ENCODE results near the gene VDR.
A peak's percentile ranks its signal among the peaks of the same experiment; 100 is the strongest.

The VDR gene

DNA sequence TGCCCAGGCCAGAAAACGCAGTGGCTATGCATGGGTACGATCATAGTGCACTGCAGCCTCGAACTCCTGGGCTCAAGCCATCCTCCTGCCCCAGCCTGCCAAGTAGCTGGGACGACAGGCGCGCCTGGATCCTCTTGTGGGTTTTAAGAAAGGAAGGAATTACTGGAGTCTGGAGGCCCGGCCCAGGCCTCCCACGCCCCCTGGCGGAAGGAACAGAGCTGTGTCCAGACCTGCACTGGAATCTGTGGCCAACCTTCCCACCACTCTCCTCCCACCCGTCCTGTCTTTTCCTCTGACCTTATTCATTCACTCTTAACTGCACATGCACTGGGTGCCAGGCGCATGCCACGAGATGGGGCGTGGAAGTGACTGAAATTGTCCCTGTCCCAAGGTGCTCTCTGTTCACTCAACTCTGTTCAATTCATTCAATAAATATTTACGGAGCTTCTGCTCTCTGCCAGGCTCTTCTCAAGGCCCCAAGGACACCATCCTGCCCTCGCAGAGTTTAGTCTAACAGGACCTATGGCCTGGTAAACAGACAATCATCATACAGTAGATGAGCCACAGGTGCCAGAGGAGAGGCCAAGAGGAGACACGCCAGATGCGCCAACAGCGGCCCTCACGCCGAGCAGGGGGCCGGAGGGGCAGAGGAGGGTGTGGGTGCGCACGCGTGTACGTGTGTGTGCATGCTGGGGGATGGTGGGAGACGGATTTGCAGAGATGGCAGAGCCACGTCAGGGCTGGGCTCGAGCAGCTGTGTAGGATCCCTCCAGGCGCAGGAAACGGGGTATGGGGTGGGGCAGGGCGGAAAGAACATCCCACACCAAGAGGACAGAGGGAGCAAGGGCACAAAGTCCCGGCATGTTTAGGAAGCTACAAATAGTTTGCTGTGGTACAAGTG, 44.9 kb upstream of the VDR start:
- H2AFZ ChIP-seq (ENCODE audit: low read depth, low read length) = 0 out of 2 replicates have a peak overlapping the region, but pooled peaks have one; percentile 14

DNA sequence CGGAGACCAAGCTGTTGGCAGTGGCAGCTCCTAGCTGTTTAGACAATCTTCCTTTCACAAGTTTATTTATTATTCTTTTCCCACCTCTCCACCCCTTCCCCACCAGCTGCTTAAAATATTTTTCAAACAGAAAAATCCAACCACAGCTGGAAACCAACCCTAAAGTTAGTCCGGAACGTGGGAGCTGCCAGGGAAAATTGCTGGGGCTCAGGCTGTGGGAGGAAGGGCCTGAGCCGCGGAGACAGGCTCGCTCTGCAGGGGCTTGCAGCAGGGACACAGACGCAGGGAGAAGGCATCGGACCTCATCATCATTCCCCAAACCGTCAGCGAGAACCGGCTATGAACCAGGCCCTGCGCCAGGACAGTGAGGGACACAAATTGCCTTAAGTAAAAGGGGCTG, 42.5 kb upstream of the VDR start:
- Histone ChIP-seq H3K4me1 (ENCODE audit: low read length) (no peaks in the 10 kb centered on the region), H3K27ac (ENCODE audit: low read length) (no peak overlapping the region), H3K9me3 (ENCODE audit: insufficient read depth, low read length) (no peaks in the 10 kb centered on the region), H3K9ac (ENCODE audit: low read length) (no peak overlapping the region), H4K20me1 (ENCODE audit: insufficient read depth, low read length) (no peaks in the 10 kb centered on the region), H2AFZ (ENCODE audit: low read depth, low read length) (no peak overlapping the region), H3K27me3 (ENCODE audit: low read depth, low read length) (peaks cover 16% of the 10 kb centered on the region), H3K4me2 (ENCODE audit: low read length) (no peak overlapping the region), H3K79me2 (ENCODE audit: low read length) (no peaks in the 10 kb centered on the region), H3K4me3 (ENCODE audit: low read length) (no peak overlapping the region), H3K36me3 (replicated peaks; ENCODE audit: low read depth, low read length) (no peaks in the 10 kb centered on the region)
- no peak for TF ChIP-seq EZH2phosphoT487 (IDR thresholded peaks at IDR 0.05; ENCODE audit: low read depth)
- TF ChIP-seq, protein P1, sequence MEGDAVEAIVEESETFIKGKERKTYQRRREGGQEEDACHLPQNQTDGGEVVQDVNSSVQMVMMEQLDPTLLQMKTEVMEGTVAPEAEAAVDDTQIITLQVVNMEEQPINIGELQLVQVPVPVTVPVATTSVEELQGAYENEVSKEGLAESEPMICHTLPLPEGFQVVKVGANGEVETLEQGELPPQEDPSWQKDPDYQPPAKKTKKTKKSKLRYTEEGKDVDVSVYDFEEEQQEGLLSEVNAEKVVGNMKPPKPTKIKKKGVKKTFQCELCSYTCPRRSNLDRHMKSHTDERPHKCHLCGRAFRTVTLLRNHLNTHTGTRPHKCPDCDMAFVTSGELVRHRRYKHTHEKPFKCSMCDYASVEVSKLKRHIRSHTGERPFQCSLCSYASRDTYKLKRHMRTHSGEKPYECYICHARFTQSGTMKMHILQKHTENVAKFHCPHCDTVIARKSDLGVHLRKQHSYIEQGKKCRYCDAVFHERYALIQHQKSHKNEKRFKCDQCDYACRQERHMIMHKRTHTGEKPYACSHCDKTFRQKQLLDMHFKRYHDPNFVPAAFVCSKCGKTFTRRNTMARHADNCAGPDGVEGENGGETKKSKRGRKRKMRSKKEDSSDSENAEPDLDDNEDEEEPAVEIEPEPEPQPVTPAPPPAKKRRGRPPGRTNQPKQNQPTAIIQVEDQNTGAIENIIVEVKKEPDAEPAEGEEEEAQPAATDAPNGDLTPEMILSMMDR (IDR thresholded peaks at IDR 0.05; ENCODE audit: low read depth, low read length) = no peak

More for the DNA sequence above, 44.9 kb upstream of the VDR start:
- H4K20me1 ChIP-seq (ENCODE audit: insufficient read depth, low read length) = no peaks in the 10 kb centered on the region
- no peak overlapping the region for H3K4me3 ChIP-seq (ENCODE audit: low read length)
- peaks cover 17% of the 10 kb centered on the region for H3K27me3 ChIP-seq (ENCODE audit: low read depth, low read length)
- no peak overlapping the region for H3K27ac ChIP-seq (ENCODE audit: low read length)
- no peaks in the 10 kb centered on the region for H3K36me3 ChIP-seq (replicated peaks; ENCODE audit: low read depth, low read length)
- H3K9me3 ChIP-seq (ENCODE audit: insufficient read depth, low read length) = no peaks in the 10 kb centered on the region
- H3K4me2 ChIP-seq (ENCODE audit: low read length) = no peak overlapping the region
- no peak overlapping the region for H3K9ac ChIP-seq (ENCODE audit: low read length)
- H3K4me1 ChIP-seq (ENCODE audit: low read length) = no peaks in the 10 kb centered on the region
- no peak for TF ChIP-seq EZH2phosphoT487 (IDR thresholded peaks at IDR 0.05; ENCODE audit: low read depth)
- TF ChIP-seq, protein P1 (IDR thresholded peaks at IDR 0.05; ENCODE audit: low read depth, low read length) = peak; percentile 82
- no peaks in the 10 kb centered on the region for H3K79me2 ChIP-seq (ENCODE audit: low read length)

DNA sequence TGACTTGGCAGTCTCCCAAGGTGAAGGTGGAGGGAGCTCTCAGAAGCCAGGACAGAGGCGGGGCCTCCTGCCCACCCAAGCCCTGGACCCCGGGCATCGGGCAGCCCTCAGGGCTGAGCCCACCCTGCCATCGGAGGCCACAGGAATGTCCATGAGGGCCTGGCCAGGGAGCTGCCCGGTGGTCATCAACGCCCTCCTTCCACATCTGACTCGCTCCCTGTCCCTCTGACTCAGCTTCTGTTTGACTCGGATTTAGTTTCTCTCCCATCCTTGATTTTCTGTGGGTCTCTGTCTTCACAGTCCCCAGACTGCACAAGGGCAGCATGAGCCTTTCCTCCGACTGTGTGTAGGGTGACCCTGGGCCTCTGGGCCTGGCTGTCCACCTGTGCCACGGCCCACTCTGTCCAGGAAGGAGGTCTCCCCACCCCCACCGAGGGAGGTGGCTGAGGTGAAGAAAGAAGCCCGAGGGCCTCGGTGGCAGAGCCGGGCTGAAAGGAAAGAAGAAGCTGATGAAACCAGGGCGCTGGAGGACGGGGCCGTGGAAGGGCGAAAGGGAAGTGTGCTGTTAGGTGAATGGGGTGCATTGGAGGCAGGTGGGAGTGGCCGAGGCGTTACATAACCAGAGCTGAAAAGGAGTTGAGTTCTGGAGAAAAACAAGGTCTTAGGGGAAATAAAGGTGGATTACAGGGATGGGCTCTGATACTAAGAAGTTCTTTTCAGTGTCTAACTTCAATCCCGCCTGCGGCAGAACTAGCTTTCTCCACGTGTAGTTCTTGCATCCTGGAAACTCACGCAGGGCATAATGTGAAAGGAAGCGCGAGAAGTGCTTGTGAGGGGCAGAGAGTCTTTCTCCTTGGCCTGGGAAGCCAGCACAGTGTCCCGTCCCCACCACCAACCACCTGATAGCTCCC, 41.9 kb upstream of the VDR start:
- Histone ChIP-seq H3K79me2 (ENCODE audit: low read length) (no peaks in the 10 kb centered on the region), H3K9me3 (ENCODE audit: insufficient read depth, low read length) (no peaks in the 10 kb centered on the region), H3K4me2 (ENCODE audit: low read length) (no peak overlapping the region), H3K27me3 (ENCODE audit: low read depth, low read length) (peaks cover 15% of the 10 kb centered on the region), H3K9ac (ENCODE audit: low read length) (no peak overlapping the region), H3K4me1 (ENCODE audit: low read length) (no peaks in the 10 kb centered on the region), H3K36me3 (replicated peaks; ENCODE audit: low read depth, low read length) (no peaks in the 10 kb centered on the region), H4K20me1 (ENCODE audit: insufficient read depth, low read length) (no peaks in the 10 kb centered on the region), H3K4me3 (ENCODE audit: low read length) (no peak overlapping the region), H3K27ac (ENCODE audit: low read length) (no peak overlapping the region), H2AFZ (ENCODE audit: low read depth, low read length) (no peak overlapping the region)
- no peak for TF ChIP-seq EZH2phosphoT487 (IDR thresholded peaks at IDR 0.05; ENCODE audit: low read depth)
- TF ChIP-seq, protein P1 (IDR thresholded peaks at IDR 0.05; ENCODE audit: low read depth, low read length) = no peak

DNA sequence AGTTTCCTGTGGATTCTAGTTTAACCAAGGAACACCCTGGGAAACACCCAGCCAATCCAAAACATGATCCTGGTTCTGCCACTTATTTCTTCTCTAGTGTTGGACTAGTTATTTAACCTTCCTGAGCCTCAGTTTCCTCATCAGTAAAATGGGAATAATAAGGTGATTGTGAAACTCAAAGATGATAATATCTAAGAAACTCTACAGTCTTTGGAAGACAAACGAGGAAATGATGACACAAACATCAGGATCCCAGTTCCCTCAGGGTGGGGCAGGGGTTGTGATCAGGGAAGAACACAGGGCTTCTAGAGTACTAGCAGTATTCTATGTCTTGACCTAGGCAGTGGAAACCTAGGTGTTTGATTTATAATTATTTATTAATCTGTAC, 40.5 kb upstream of the VDR start:
- Histone ChIP-seq H4K20me1 (ENCODE audit: insufficient read depth, low read length) (no peaks in the 10 kb centered on the region), H3K9ac (ENCODE audit: low read length) (no peak overlapping the region), H2AFZ (ENCODE audit: low read depth, low read length) (no peak overlapping the region)

More for the DNA sequence above, 40.5 kb upstream of the VDR start:
- Histone ChIP-seq H3K4me3 (ENCODE audit: low read length) (no peak overlapping the region), H3K4me1 (ENCODE audit: low read length) (no peaks in the 10 kb centered on the region), H3K27me3 (ENCODE audit: low read depth, low read length) (peaks cover 8% of the 10 kb centered on the region), H3K79me2 (ENCODE audit: low read length) (no peaks in the 10 kb centered on the region), H3K27ac (ENCODE audit: low read length) (no peak overlapping the region), H3K4me2 (ENCODE audit: low read length) (no peak overlapping the region), H3K36me3 (replicated peaks; ENCODE audit: low read depth, low read length) (no peaks in the 10 kb centered on the region), H3K9me3 (ENCODE audit: insufficient read depth, low read length) (no peaks in the 10 kb centered on the region)
- no peak for TF ChIP-seq EZH2phosphoT487 (IDR thresholded peaks at IDR 0.05; ENCODE audit: low read depth)
- TF ChIP-seq, protein P1 (IDR thresholded peaks at IDR 0.05; ENCODE audit: low read depth, low read length) = no peak
